ENCODE data around the gene EREG.

Gene EREG

GRCh38 chr4:74418063-74418670, 53.2 kb downstream of the EREG start:
- TF ChIP-seq, protein P1, sequence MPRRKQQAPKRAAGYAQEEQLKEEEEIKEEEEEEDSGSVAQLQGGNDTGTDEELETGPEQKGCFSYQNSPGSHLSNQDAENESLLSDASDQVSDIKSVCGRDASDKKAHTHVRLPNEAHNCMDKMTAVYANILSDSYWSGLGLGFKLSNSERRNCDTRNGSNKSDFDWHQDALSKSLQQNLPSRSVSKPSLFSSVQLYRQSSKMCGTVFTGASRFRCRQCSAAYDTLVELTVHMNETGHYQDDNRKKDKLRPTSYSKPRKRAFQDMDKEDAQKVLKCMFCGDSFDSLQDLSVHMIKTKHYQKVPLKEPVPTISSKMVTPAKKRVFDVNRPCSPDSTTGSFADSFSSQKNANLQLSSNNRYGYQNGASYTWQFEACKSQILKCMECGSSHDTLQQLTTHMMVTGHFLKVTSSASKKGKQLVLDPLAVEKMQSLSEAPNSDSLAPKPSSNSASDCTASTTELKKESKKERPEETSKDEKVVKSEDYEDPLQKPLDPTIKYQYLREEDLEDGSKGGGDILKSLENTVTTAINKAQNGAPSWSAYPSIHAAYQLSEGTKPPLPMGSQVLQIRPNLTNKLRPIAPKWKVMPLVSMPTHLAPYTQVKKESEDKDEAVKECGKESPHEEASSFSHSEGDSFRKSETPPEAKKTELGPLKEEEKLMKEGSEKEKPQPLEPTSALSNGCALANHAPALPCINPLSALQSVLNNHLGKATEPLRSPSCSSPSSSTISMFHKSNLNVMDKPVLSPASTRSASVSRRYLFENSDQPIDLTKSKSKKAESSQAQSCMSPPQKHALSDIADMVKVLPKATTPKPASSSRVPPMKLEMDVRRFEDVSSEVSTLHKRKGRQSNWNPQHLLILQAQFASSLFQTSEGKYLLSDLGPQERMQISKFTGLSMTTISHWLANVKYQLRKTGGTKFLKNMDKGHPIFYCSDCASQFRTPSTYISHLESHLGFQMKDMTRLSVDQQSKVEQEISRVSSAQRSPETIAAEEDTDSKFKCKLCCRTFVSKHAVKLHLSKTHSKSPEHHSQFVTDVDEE (CRISPR knock-in tag; IDR thresholded peaks at IDR 0.05), result no peak
- TF ChIP-seq PPARA (CRISPR knock-in tag; IDR thresholded peaks at IDR 0.05; ENCODE audit: borderline replicate concordance) (no peak), CSDC2 (CRISPR knock-in tag; IDR thresholded peaks at IDR 0.05) (no peak), ZNF565 (CRISPR knock-in tag; conservative IDR thresholded peaks at IDR 0.05; ENCODE audit: low read depth) (no peak), ISL1 (CRISPR knock-in tag; IDR thresholded peaks at IDR 0.05) (no peak), ZFP3 (CRISPR knock-in tag; IDR thresholded peaks at IDR 0.05) (no peak), ESRRG (CRISPR knock-in tag; IDR thresholded peaks at IDR 0.05) (no peak), OSR1 (CRISPR knock-in tag; IDR thresholded peaks at IDR 0.05) (no peak), TCF4 (CRISPR knock-in tag; IDR thresholded peaks at IDR 0.05; ENCODE audit: borderline replicate concordance) (no peak), ZC3H10 (CRISPR knock-in tag; IDR thresholded peaks at IDR 0.05) (no peak)
- TF ChIP-seq, protein P2, sequence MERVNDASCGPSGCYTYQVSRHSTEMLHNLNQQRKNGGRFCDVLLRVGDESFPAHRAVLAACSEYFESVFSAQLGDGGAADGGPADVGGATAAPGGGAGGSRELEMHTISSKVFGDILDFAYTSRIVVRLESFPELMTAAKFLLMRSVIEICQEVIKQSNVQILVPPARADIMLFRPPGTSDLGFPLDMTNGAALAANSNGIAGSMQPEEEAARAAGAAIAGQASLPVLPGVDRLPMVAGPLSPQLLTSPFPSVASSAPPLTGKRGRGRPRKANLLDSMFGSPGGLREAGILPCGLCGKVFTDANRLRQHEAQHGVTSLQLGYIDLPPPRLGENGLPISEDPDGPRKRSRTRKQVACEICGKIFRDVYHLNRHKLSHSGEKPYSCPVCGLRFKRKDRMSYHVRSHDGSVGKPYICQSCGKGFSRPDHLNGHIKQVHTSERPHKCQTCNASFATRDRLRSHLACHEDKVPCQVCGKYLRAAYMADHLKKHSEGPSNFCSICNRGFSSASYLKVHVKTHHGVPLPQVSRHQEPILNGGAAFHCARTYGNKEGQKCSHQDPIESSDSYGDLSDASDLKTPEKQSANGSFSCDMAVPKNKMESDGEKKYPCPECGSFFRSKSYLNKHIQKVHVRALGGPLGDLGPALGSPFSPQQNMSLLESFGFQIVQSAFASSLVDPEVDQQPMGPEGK (CRISPR knock-in tag; IDR thresholded peaks at IDR 0.05; ENCODE audit: borderline replicate concordance), result no peak
- ATAC-seq, result no peak

- no peak for ATAC-seq
- no peak for TF ChIP-seq BACH2 (CRISPR knock-in tag; IDR thresholded peaks at IDR 0.05; ENCODE audit: borderline replicate concordance)
- no peak for TF ChIP-seq ISL1 (CRISPR knock-in tag; IDR thresholded peaks at IDR 0.05)
- TF ChIP-seq PPARA (CRISPR knock-in tag; IDR thresholded peaks at IDR 0.05; ENCODE audit: borderline replicate concordance), result no peak
- no peak for TF ChIP-seq CSDC2 (CRISPR knock-in tag; IDR thresholded peaks at IDR 0.05)
- TF ChIP-seq ZFP30 (CRISPR knock-in tag; IDR thresholded peaks at IDR 0.05), result no peak
- TF ChIP-seq OSR1 (CRISPR knock-in tag; IDR thresholded peaks at IDR 0.05), result no peak
- TF ChIP-seq ESRRG (CRISPR knock-in tag; IDR thresholded peaks at IDR 0.05), result no peak
- TF ChIP-seq ARNTL (CRISPR knock-in tag; IDR thresholded peaks at IDR 0.05; ENCODE audit: borderline replicate concordance, low read depth), result no peak
- no peak for TF ChIP-seq ZFP3 (CRISPR knock-in tag; IDR thresholded peaks at IDR 0.05)
- TF ChIP-seq ZNF8 (CRISPR knock-in tag; IDR thresholded peaks at IDR 0.05), result no peak
- TF ChIP-seq CSRNP3 (CRISPR knock-in tag; IDR thresholded peaks at IDR 0.05), result no peak
- TF ChIP-seq RARB (CRISPR knock-in tag; IDR thresholded peaks at IDR 0.05), result no peak
Measured at GRCh38 chr4:74420863-74421262, 55.9 kb downstream of the EREG start.

DNA sequence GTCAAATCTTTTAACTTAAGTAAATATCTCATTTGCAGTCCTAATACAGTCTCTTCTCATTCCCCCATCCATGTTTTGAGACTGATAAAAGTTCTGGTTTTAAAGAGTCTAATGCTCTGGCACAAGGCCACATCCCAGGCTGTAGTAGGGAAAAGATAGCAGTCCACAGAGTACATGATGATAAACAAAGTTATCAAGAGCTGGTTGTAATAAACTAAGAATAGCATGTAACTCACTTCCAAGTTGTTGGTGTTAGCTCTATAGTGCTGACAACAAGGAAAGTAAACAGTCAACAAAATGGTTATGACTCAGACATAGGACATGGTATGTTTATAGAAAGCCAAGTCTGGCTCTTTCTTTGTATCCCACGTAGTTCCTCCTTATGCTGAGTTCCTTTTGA, 58.2 kb downstream of the EREG start:
- TF ChIP-seq TCF4 (CRISPR knock-in tag; IDR thresholded peaks at IDR 0.05; ENCODE audit: borderline replicate concordance) (no peak), ZNF565 (CRISPR knock-in tag; conservative IDR thresholded peaks at IDR 0.05; ENCODE audit: low read depth) (no peak), CREB5 (CRISPR knock-in tag; IDR thresholded peaks at IDR 0.05; ENCODE audit: low read depth) (no peak), CSDC2 (CRISPR knock-in tag; IDR thresholded peaks at IDR 0.05) (no peak), OSR1 (CRISPR knock-in tag; IDR thresholded peaks at IDR 0.05) (no peak), ZFP30 (CRISPR knock-in tag; IDR thresholded peaks at IDR 0.05) (no peak), ARNTL (CRISPR knock-in tag; IDR thresholded peaks at IDR 0.05; ENCODE audit: borderline replicate concordance, low read depth) (no peak), ZNF8 (CRISPR knock-in tag; IDR thresholded peaks at IDR 0.05) (no peak)
- ATAC-seq, result no peak

- no peak for TF ChIP-seq ARNTL (CRISPR knock-in tag; IDR thresholded peaks at IDR 0.05; ENCODE audit: borderline replicate concordance, low read depth)
- no peak for TF ChIP-seq ZNF70 (CRISPR knock-in tag; IDR thresholded peaks at IDR 0.05)
- no peak for TF ChIP-seq ZFP3 (CRISPR knock-in tag; IDR thresholded peaks at IDR 0.05)
- no peak for TF ChIP-seq RARB (CRISPR knock-in tag; IDR thresholded peaks at IDR 0.05)
- no peak for TF ChIP-seq ISL1 (CRISPR knock-in tag; IDR thresholded peaks at IDR 0.05)
- no peak for TF ChIP-seq BACH2 (CRISPR knock-in tag; IDR thresholded peaks at IDR 0.05; ENCODE audit: borderline replicate concordance)
- no peak for TF ChIP-seq PPARA (CRISPR knock-in tag; IDR thresholded peaks at IDR 0.05; ENCODE audit: borderline replicate concordance)
- no peak for TF ChIP-seq ZNF565 (CRISPR knock-in tag; conservative IDR thresholded peaks at IDR 0.05; ENCODE audit: low read depth)
Measured at GRCh38 chr4:74424111-74424510, 59.2 kb downstream of the EREG start.

More at GRCh38 chr4:74424111-74424510, 59.2 kb downstream of the EREG start:
- ATAC-seq, result no peak

Measured in SK-N-SH treated with all-trans-retinoic acid at 6 μM for 48 hours (cell line).